Astrocyte (in vitro differentiated cells and primary cell): Measurements from ENCODE around the gene COMT. TPM values are rescaled to one million over a fixed set of nuclear protein-coding genes. Genes with fewer than 3 reads are reported as not detected.

ENCODE experiments used
- DNase-seq: peaks from one replicate; pipeline ENCODE4 v3.0.0-alpha.2; 2010; ENCODE audit warnings: low read depth
- FAIRE-seq: peaks from 2 replicates; lab custom pipeline; 2011; peaks lifted over from hg19 to GRCh38; lab: Jason Lieb, UNC
- H2AFZ ChIP-seq: 2 replicates; pipeline ENCODE4 v1.6.0; 2012; ENCODE audit warnings: low read depth, low read length, inconsistent platforms
- H3K27ac ChIP-seq: 2 replicates; pipeline ENCODE4 v1.5.1; 2011; ENCODE audit warnings: low read depth, low read length, inconsistent platforms
- H3K27me3 ChIP-seq: 2 replicates; pipeline ENCODE4 v1.6.0; 2011; ENCODE audit warnings: low read length, inconsistent platforms; ENCODE audit not compliant: insufficient read depth
- H3K36me3 ChIP-seq: 2 replicates; pipeline ENCODE4 v1.5.1; 2011; ENCODE audit warnings: low read length, inconsistent platforms; ENCODE audit not compliant: insufficient read depth
- H3K4me1 ChIP-seq: 2 replicates; pipeline ENCODE4 v1.5.1; 2011; ENCODE audit warnings: low read length, inconsistent platforms; ENCODE audit not compliant: insufficient read depth
- H3K4me2 ChIP-seq: 2 replicates; pipeline ENCODE4 v1.6.0; 2012; ENCODE audit warnings: low read length, inconsistent platforms
- H3K4me3 ChIP-seq: 2 replicates; pipeline ENCODE4 v1.5.1; 2011; ENCODE audit warnings: low read depth, mild to moderate bottlenecking, low read length, inconsistent platforms; ENCODE audit not compliant: insufficient read depth
- H3K79me2 ChIP-seq: 2 replicates; pipeline ENCODE4 v1.6.0; 2012; ENCODE audit warnings: mild to moderate bottlenecking, low read length, inconsistent platforms; ENCODE audit not compliant: insufficient read depth
- H3K9ac ChIP-seq: 2 replicates; pipeline ENCODE4 v1.6.0; 2012; ENCODE audit warnings: mild to moderate bottlenecking, low read length, inconsistent platforms
- H3K9me3 ChIP-seq: 2 replicates; pipeline ENCODE4 v1.5.1; 2012; ENCODE audit warnings: low read depth, mild to moderate bottlenecking, low read length, inconsistent platforms; ENCODE audit not compliant: insufficient read depth
- H4K20me1 ChIP-seq: 2 replicates; pipeline ENCODE4 v1.6.0; 2012; ENCODE audit warnings: low read length, inconsistent platforms; ENCODE audit not compliant: insufficient read depth
- H3K27ac Mint-ChIP-seq: one replicate; pipeline ENCODE4 v1.8.0; 2021; ENCODE audit warnings: mild to moderate bottlenecking, mixed read lengths; ENCODE audit not compliant: unreplicated experiment
- H3K27me3 Mint-ChIP-seq: one replicate; pipeline ENCODE4 v1.8.0; 2021; ENCODE audit warnings: low read depth, mixed read lengths; ENCODE audit not compliant: unreplicated experiment
- H3K36me3 Mint-ChIP-seq: one replicate; pipeline ENCODE4 v1.8.0; 2021; ENCODE audit warnings: low read depth, mixed read lengths; ENCODE audit not compliant: unreplicated experiment
- H3K4me1 Mint-ChIP-seq: one replicate; pipeline ENCODE4 v1.8.0; 2021; ENCODE audit warnings: low read depth, mixed read lengths; ENCODE audit not compliant: unreplicated experiment
- H3K4me3 Mint-ChIP-seq: one replicate; pipeline ENCODE4 v1.8.0; 2021; ENCODE audit warnings: mild to moderate bottlenecking, moderate library complexity, mixed read lengths; ENCODE audit not compliant: unreplicated experiment
- H3K9me3 Mint-ChIP-seq: one replicate; pipeline ENCODE4 v1.8.0; 2021; ENCODE audit warnings: mild to moderate bottlenecking, mixed read lengths; ENCODE audit not compliant: unreplicated experiment
- EZH2 ChIP-seq: IDR thresholded peaks from 2 replicates; pipeline ENCODE4 v1.6.1; 2012; ENCODE audit warnings: mild to moderate bottlenecking, low read length, inconsistent platforms; ENCODE audit not compliant: insufficient read depth
- total RNA-seq: library from RNA; stranded (reverse); gene quantifications from 2 replicates; pipeline ENCODE4 v1.2.1, GENCODE V29; 2021
- TF ChIP-seq, protein P1 (sequence below): IDR thresholded peaks from 2 replicates; pipeline ENCODE4 v1.5.1; 2011; ENCODE audit warnings: low read depth, mild to moderate bottlenecking, inconsistent platforms, low read length, moderate library complexity; ENCODE audit not compliant: insufficient read depth

The COMT gene
- total RNA-seq, 1 donor from 2014 or later, result 116 TPM

DNA sequence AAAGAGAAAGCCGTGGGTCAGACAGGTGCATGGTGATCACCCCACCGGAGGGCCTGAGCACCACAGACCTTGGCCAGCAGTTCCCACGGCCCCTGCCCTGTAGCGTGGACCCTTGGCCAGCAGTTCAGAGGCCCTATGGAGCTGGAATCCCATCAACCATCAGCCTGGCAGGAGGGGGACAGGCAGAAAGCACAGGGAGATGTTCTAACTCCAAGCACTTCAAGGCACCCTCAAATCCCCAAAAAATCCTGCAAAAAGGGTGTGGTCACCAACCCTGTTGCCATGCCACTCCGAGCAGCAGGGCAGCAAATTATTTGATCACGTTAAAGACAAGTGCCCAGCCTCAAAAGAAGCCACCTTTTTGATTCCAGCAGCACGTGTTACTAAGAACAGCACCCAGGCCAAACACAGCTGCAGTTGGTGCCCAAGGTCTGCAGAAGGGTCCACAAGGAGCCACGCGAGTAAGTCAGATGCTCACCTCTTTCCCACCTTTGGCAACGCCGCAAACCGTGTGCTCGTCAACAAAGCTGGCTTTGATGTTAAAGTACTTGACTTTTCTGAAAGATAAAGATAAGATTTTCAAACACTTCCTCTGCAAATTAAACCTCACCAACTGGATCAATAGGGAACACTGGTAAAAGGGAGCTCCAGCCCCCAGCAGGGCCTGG, 26.2 kb upstream of the COMT start:
- H4K20me1 ChIP-seq, result no peaks in the 10 kb centered on the region
- H3K9me3 ChIP-seq, result no peaks in the 10 kb centered on the region
- no peak overlapping the region for H3K4me3 Mint-ChIP-seq
- H3K9me3 Mint-ChIP-seq, result peaks cover 6% of the 10 kb centered on the region
- DNase-seq, result no peak
- no peak overlapping the region for H2AFZ ChIP-seq
- no peak overlapping the region for H3K27ac ChIP-seq
- no peak overlapping the region for H3K27ac Mint-ChIP-seq
- no peak overlapping the region for H3K4me2 ChIP-seq
- FAIRE-seq, result no peak
- no peak for TF ChIP-seq EZH2
- TF ChIP-seq, protein P1, sequence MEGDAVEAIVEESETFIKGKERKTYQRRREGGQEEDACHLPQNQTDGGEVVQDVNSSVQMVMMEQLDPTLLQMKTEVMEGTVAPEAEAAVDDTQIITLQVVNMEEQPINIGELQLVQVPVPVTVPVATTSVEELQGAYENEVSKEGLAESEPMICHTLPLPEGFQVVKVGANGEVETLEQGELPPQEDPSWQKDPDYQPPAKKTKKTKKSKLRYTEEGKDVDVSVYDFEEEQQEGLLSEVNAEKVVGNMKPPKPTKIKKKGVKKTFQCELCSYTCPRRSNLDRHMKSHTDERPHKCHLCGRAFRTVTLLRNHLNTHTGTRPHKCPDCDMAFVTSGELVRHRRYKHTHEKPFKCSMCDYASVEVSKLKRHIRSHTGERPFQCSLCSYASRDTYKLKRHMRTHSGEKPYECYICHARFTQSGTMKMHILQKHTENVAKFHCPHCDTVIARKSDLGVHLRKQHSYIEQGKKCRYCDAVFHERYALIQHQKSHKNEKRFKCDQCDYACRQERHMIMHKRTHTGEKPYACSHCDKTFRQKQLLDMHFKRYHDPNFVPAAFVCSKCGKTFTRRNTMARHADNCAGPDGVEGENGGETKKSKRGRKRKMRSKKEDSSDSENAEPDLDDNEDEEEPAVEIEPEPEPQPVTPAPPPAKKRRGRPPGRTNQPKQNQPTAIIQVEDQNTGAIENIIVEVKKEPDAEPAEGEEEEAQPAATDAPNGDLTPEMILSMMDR, result no peak
- no peaks in the 10 kb centered on the region for H3K27me3 ChIP-seq
- no peaks in the 10 kb centered on the region for H3K4me1 Mint-ChIP-seq
- no peaks in the 10 kb centered on the region for H3K4me1 ChIP-seq
- H3K79me2 ChIP-seq, result no peaks in the 10 kb centered on the region
- peaks cover 3% of the 10 kb centered on the region for H3K36me3 ChIP-seq
- no peak overlapping the region for H3K9ac ChIP-seq
- H3K27me3 Mint-ChIP-seq, result peaks cover 6% of the 10 kb centered on the region
- H3K4me3 ChIP-seq, result no peak overlapping the region
- peaks cover 29% of the 10 kb centered on the region for H3K36me3 Mint-ChIP-seq

DNA sequence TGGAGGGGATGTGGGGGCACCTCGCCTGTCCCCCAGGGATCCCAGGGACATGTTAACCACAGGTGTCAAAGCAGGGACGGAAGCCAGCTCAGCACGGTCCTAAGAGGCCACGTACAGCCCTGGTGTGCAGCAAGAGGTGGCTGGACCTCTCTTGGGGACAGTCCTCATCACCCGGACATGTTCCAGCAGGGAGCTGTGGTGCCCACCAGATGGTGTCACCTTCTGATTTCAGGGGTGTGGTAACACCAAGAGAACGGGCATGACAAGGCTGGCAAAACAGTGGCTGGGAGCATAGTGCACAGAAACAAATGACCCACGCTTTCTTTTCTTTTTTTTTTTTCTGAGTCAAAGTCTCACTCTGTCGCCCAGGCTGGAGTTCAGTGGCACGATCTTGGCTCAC, 25.6 kb upstream of the COMT start:
- TF ChIP-seq EZH2, result no peak
- Histone ChIP-seq H3K4me1 (no peaks in the 10 kb centered on the region), H3K9ac (no peak overlapping the region), H2AFZ (no peak overlapping the region), H3K27me3 (no peaks in the 10 kb centered on the region), H3K36me3 (peaks cover 3% of the 10 kb centered on the region), H3K79me2 (no peaks in the 10 kb centered on the region), H3K27ac (no peak overlapping the region), H3K4me2 (no peak overlapping the region), H4K20me1 (no peaks in the 10 kb centered on the region), H3K9me3 (no peaks in the 10 kb centered on the region), H3K4me3 (no peak overlapping the region)
- H3K4me3 Mint-ChIP-seq, result no peak overlapping the region
- H3K27me3 Mint-ChIP-seq, result peaks cover 9% of the 10 kb centered on the region
- no peak overlapping the region for H3K27ac Mint-ChIP-seq
- no peaks in the 10 kb centered on the region for H3K4me1 Mint-ChIP-seq
- DNase-seq, result no peak
- H3K9me3 Mint-ChIP-seq, result peaks cover 6% of the 10 kb centered on the region
- no peak for FAIRE-seq
- peaks cover 29% of the 10 kb centered on the region for H3K36me3 Mint-ChIP-seq

GRCh38 chr22:19916941-19917340, 24.6 kb upstream of the COMT start:
- Histone ChIP-seq H3K4me1 (no peaks in the 10 kb centered on the region), H2AFZ (no peak overlapping the region), H3K27ac (no peak overlapping the region), H3K27me3 (no peaks in the 10 kb centered on the region), H3K36me3 (peaks cover 3% of the 10 kb centered on the region), H3K79me2 (no peaks in the 10 kb centered on the region), H3K9me3 (no peaks in the 10 kb centered on the region), H3K4me2 (no peak overlapping the region), H3K4me3 (no peak overlapping the region), H4K20me1 (no peaks in the 10 kb centered on the region), H3K9ac (no peak overlapping the region)
- H3K36me3 Mint-ChIP-seq, result peaks cover 29% of the 10 kb centered on the region
- no peak overlapping the region for H3K27ac Mint-ChIP-seq
- DNase-seq, result no peak
- FAIRE-seq, result no peak
- no peaks in the 10 kb centered on the region for H3K4me1 Mint-ChIP-seq
- H3K27me3 Mint-ChIP-seq, result peaks cover 6% of the 10 kb centered on the region
- peaks cover 6% of the 10 kb centered on the region for H3K9me3 Mint-ChIP-seq
- TF ChIP-seq, protein P1, result no peak
- TF ChIP-seq EZH2, result no peak
- H3K4me3 Mint-ChIP-seq, result no peak overlapping the region
